NCI-H1105 treated with DMSO at 0.1 percent for 48 hours (cell line): ENCODE results near the gene AQP4.

Experiments
- DNase-seq: peaks from one replicate; lab custom pipeline; 2025; lab: John Stamatoyannopoulos, UW

The AQP4 gene

GRCh38 chr18:26839609-26840008 lies 25.9 kb downstream of the AQP4 start:
- no peak for DNase-seq

DNA sequence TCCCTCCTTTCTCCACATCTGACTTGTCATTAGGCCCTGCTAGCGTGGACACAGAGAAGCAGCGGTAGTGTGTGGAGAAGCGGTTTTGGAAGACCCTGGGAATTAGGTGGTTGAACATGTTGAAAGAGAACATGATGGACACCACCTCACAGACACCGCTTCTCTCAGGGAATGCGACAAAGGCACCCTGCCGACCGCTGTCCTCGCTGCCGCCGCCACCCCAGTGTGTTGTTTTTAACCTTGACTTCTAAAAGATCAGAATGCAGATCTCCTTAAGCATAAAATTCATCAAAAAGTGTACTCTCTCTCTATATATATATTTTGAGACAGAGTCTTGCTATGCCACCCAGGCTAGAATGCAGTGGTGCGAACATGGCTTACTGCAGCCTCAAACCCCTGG lies 33.2 kb downstream of the AQP4 start:
- no peak for DNase-seq

DNA sequence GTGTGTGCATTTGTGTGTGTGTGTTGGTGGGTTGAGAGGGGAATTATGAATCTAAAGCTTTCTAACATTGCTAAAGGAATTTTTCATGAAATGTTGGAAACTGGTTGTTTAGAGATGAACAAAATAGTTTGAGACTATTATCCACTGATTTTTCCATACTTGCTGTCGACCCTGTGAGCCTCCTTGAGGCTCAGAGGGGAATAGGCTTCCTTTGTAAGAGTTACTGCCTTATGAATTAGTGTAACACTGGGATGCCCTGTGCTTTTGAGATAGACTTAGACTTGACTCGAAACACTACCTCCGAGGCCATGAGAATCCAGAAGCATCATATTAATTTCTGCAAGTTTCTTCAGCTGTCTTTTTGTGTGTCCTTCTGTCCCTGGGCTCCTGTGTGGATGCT lies 37.9 kb downstream of the AQP4 start:
- DNase-seq: no peak

DNA sequence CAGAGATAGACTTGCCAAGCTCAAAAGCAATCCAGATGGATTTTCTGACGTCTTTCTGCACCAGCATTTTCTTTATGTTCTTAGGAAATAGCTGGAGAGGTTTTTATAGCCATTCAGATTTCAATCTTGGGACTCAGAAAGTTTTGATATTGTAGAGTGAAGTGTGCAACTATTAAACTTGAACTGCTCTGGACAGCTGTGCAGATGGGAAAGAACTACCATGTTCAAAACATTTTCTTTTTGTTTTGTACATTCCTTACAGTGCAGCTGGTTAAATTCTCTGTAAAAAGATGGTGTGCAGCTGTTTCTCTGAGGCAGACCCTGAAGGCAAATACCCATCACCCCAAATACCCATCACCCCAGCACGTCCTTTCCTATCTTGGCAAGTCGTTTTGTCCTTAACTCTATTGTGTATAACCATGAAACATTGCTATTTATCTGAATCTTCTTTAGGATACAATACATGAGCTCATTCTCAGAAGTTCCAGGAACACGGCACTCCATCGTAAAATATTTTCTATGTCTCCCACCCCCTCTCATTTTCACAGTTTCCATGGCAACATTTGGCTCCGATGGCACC lies 38.8 kb downstream of the AQP4 start:
- no peak for DNase-seq

GRCh38 chr18:26821181-26821580 lies 44.3 kb downstream of the AQP4 start:
- no peak for DNase-seq

GRCh38 chr18:26819046-26819445 lies 46.5 kb downstream of the AQP4 start:
- DNase-seq: no peak

DNA sequence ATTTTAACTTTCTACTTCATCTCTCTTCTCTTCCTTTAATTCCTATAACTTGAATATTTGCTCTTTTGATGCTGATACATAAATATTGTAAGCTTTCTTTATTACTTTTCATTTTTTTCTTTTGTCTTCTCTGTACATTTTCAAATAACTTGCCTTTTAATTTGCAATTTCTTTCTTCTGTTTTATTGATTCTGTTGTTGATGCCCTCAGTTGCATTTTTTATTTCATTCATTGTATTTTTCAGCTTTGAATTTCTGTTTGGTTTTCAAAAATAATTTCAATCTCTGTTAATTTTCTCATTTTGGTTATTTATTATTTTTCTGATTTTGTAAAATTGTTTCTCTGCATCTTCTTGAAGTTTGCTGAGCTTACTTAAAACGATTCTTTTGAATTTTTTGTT lies 47.0 kb downstream of the AQP4 start:
- DNase-seq: no peak

GRCh38 chr18:26813043-26813442 lies 52.5 kb downstream of the AQP4 start:
- peak; percentile 69 for DNase-seq

- no peak for DNase-seq
These were observed 53.0 kb downstream of the AQP4 start for GRCh38 chr18:26812462-26812861.

DNA sequence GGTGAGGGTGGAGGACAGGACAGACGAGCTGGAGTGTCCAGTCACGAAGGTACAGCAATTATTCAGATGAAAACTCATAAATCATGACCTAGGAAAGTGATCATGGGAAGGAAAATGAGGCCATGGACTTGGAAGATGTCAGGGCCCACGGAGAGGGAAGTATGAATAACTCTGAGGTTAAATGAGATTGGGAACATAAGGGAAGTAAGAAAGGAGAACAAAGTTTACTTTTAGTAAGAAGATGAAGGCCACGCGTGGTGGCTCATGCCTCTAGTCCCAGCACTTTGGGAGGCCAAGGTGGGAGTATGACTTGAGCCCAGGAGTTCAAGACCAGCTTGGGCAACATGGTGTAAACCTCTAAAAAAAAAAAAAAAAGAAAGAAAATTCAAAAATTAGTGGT lies 56.2 kb downstream of the AQP4 start:
- no peak for DNase-seq

DNA sequence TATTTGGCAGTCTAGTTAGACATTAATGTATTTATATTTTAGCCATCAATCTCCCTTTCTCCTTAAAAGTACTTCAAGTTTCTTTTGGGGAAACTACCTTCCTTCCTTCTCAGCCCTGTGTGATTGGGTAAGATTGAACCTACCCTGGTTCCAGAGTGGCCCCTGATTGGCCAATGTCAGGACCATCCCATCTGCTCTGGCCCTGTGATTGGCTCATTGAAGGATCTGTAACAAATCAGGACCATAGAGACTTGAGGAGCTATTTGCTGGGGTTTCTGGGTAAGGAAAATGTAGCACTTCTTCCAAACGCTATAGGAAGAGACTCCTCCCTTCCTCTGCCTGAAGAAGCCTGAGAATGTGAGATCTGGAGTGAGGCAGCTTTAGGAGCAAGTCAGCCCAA lies 59.3 kb downstream of the AQP4 start:
- DNase-seq: no peak

GRCh38 chr18:26804519-26804918 lies 61.0 kb downstream of the AQP4 start:
- no peak for DNase-seq

- peak; percentile 33 for DNase-seq
These were observed 61.9 kb downstream of the AQP4 start for GRCh38 chr18:26803643-26804042.

- DNase-seq: no peak
These were observed 62.9 kb downstream of the AQP4 start for GRCh38 chr18:26802330-26803200.
